ENCODE data around the gene AFDN. TPM values are rescaled to one million over a fixed set of nuclear protein-coding genes. Genes with fewer than 3 reads are reported as not detected.

The AFDN gene
- total RNA-seq, 1 donor from 2014 or later, result 109 TPM

GRCh38 chr6:167806061-167806700, 20.5 kb upstream of the AFDN start:
- DNase-seq (ENCODE audit: low read depth), result no peak
- no peak for TF ChIP-seq CTCF (conservative IDR thresholded peaks at IDR 0.05; ENCODE audit: low read depth, low read length)
- no peak overlapping the region for H3K4me3 ChIP-seq (ENCODE audit: low read depth, low read length)

DNA sequence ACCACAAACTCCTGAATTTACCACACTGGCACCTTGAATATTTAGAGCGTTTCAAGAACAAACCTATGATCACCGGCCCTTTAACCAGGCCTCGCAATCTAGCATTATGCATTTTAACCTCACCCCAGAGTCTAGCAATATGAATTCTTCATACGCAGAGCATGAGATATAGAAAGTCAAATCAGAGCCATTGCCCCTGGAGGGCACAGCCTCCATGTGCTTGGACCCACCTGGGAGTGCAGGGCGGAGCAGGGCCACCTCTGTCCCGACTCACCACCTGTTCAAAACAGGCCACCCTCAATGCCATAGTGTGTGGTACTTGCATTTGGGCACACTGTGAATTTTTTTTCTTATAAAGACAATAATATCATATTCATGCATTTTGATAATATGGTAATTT, 19.5 kb upstream of the AFDN start:
- no peak for TF ChIP-seq CTCF (conservative IDR thresholded peaks at IDR 0.05; ENCODE audit: low read depth, low read length)
- DNase-seq (ENCODE audit: low read depth), result no peak
- H3K4me3 ChIP-seq (ENCODE audit: low read depth, low read length), result no peak overlapping the region

GRCh38 chr6:167807756-167808155, 19.0 kb upstream of the AFDN start:
- no peak for DNase-seq (ENCODE audit: low read depth)
- no peak for TF ChIP-seq CTCF (conservative IDR thresholded peaks at IDR 0.05; ENCODE audit: low read depth, low read length)
- no peak overlapping the region for H3K4me3 ChIP-seq (ENCODE audit: low read depth, low read length)

DNA sequence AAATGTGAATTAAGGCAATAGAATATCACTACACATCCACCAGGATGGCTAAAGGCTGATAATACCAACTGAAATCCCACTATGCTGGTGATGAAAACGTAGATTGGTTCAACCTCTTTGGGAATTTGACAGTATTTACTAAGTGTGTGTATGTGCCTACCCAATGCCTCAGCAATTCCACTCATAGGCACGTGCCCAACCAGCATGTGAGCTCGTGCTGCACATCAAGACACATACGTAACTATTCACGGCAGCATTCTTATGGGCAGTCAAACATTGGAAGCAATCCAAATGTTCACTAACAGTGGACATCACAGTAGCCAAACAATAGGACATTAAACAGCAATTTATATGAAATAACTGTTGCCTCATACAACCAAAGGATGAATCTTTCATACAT, 15.7 kb upstream of the AFDN start:
- TF ChIP-seq CTCF (conservative IDR thresholded peaks at IDR 0.05; ENCODE audit: low read depth, low read length), result no peak
- H3K4me3 ChIP-seq (ENCODE audit: low read depth, low read length), result no peak overlapping the region
- DNase-seq (ENCODE audit: low read depth), result no peak

- TF ChIP-seq CTCF (conservative IDR thresholded peaks at IDR 0.05; ENCODE audit: low read depth, low read length), result no peak
These were observed 15.1 kb upstream of the AFDN start for GRCh38 chr6:167811442-167812087.

DNA sequence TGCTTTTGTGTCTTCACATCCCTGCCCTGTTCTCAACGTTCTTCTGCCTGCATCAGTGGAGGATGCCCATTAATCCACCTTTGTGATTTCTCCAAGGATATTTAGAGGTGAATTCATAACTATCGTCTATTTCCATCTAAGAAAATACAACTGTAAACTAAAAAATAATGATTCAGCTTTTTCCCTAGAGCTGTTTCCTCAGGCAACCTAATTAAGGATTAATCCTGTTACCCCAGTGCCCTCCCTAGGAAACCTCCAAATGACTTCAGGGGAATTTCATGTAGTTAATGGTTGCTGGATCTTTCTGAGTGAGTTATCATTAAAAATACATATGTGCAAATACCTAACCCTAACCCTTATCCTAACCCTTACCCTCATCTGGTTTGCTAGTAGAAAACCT, 14.6 kb upstream of the AFDN start:
- H3K4me3 ChIP-seq (ENCODE audit: low read depth, low read length), result no peak overlapping the region
- DNase-seq (ENCODE audit: low read depth), result no peak
- no peak for TF ChIP-seq CTCF (conservative IDR thresholded peaks at IDR 0.05; ENCODE audit: low read depth, low read length)

More at GRCh38 chr6:167811442-167812087, 15.1 kb upstream of the AFDN start:
- no peak overlapping the region for H3K4me3 ChIP-seq (ENCODE audit: low read depth, low read length)
- no peak for DNase-seq (ENCODE audit: low read depth)
